ENCODE measurements around the gene RPP40. TPM values are rescaled to one million over a fixed set of nuclear protein-coding genes. Genes with fewer than 3 reads are reported as not detected.

The RPP40 gene
- total and polyA plus RNA-seq, 9 of the 15 experiments (the other 6 are each of a cell fraction or from before 2014, with no cell fraction given) = 22.6 to 114 (median 39.0) TPM

GRCh38 chr6:5036269-5036668 is 32.4 kb upstream of the RPP40 start (continued):
- TF ChIP-seq, protein P1, sequence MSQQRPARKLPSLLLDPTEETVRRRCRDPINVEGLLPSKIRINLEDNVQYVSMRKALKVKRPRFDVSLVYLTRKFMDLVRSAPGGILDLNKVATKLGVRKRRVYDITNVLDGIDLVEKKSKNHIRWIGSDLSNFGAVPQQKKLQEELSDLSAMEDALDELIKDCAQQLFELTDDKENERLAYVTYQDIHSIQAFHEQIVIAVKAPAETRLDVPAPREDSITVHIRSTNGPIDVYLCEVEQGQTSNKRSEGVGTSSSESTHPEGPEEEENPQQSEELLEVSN (IDR thresholded peaks at IDR 0.05; ENCODE audit: borderline replicate concordance in 1 of 2, extremely low read depth in 1 of 2, insufficient read depth in 1 of 2, insufficient read length in 1 of 2, low read depth in 1 of 2, low read length in 1 of 2, poor library complexity in 1 of 2, severe bottlenecking in 1 of 2) = peak in 1 of 2 experiments; percentile 56

DNA sequence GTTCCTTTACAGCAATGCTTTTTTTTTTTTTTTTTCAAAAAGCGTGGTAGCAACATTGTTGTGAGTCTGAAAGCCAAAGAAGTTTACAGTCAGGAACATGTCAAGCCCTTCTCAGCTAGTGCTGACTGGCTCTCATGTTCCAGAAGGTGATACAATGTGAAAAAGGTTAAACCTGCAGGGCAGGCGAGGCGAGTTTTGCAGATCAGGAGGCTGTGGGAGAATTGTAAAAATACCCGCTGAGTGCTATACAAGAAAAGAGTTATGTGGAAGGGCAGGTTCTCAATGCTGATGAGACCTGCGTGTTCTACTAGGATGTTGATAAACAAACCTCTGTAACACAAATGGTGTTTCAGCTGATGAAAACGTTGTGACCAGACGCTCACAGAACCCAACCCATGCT is 30.9 kb upstream of the RPP40 start:
- H3K4me2 ChIP-seq (ENCODE audit: insufficient read depth, low read length) = no peak overlapping the region
- ATAC-seq = no peak
- TF ChIP-seq CTCFL (IDR thresholded peaks at IDR 0.05; ENCODE audit: borderline replicate concordance, insufficient read depth, low read depth, low read length, poor library complexity, severe bottlenecking) (no peak), YBX1 (IDR thresholded peaks at IDR 0.05) (no peak), MTA3 (IDR thresholded peaks at IDR 0.05; ENCODE audit: borderline replicate concordance) (no peak), ZNF239 (CRISPR knock-in tag; IDR thresholded peaks at IDR 0.05) (no peak), ETS2 (tag; IDR thresholded peaks at IDR 0.05; ENCODE audit: borderline replicate concordance, poor library complexity, severe bottlenecking) (no peak), CBX1 (IDR thresholded peaks at IDR 0.05; ENCODE audit: low read depth) (no peak), RFX5 (IDR thresholded peaks at IDR 0.05; ENCODE audit: low read depth, low read length) (no peak), ZNF583 (CRISPR knock-in tag; IDR thresholded peaks at IDR 0.05) (no peak)
- TF ChIP-seq, protein P2, sequence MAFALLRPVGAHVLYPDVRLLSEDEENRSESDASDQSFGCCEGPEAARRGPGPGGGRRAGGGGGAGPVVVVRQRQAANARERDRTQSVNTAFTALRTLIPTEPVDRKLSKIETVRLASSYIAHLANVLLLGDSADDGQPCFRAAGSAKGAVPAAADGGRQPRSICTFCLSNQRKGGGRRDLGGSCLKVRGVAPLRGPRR (CRISPR knock-in tag; IDR thresholded peaks at IDR 0.05) = no peak
- TF ChIP-seq, protein P3, sequence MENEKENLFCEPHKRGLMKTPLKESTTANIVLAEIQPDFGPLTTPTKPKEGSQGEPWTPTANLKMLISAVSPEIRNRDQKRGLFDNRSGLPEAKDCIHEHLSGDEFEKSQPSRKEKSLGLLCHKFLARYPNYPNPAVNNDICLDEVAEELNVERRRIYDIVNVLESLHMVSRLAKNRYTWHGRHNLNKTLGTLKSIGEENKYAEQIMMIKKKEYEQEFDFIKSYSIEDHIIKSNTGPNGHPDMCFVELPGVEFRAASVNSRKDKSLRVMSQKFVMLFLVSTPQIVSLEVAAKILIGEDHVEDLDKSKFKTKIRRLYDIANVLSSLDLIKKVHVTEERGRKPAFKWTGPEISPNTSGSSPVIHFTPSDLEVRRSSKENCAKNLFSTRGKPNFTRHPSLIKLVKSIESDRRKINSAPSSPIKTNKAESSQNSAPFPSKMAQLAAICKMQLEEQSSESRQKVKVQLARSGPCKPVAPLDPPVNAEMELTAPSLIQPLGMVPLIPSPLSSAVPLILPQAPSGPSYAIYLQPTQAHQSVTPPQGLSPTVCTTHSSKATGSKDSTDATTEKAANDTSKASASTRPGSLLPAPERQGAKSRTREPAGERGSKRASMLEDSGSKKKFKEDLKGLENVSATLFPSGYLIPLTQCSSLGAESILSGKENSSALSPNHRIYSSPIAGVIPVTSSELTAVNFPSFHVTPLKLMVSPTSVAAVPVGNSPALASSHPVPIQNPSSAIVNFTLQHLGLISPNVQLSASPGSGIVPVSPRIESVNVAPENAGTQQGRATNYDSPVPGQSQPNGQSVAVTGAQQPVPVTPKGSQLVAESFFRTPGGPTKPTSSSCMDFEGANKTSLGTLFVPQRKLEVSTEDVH (IDR thresholded peaks at IDR 0.05; ENCODE audit: low read depth, partially characterized antibody) = no peak
- TF ChIP-seq, protein P4, sequence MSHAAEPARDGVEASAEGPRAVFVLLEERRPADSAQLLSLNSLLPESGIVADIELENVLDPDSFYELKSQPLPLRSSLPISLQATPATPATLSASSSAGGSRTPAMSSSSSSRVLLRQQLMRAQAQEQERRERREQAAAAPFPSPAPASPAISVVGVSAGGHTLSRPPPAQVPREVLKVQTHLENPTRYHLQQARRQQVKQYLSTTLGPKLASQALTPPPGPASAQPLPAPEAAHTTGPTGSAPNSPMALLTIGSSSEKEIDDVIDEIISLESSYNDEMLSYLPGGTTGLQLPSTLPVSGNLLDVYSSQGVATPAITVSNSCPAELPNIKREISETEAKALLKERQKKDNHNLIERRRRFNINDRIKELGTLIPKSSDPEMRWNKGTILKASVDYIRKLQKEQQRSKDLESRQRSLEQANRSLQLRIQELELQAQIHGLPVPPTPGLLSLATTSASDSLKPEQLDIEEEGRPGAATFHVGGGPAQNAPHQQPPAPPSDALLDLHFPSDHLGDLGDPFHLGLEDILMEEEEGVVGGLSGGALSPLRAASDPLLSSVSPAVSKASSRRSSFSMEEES (CRISPR knock-in tag; IDR thresholded peaks at IDR 0.05) = no peak

More for the DNA sequence above, 30.9 kb upstream of the RPP40 start:
- Histone ChIP-seq H3K9me3 (replicated peaks; ENCODE audit: control insufficient read depth, insufficient read depth, low read depth, low read length) (peaks cover 3% of the 10 kb centered on the region; the same call in 1 of the 2 replicates), H3K27me3 (ENCODE audit: control insufficient read depth in 2 of 2, insufficient read depth in 2 of 2, low read length in 2 of 2) (0 out of 5 replicates have a peak, but pooled peaks cover 0 to 2% of the 10 kb centered on the region in 2 experiments), H3K4me1 (replicated peaks in 1 of 2; ENCODE audit: control insufficient read depth in 2 of 2, insufficient read depth in 2 of 2, low read length in 2 of 2) (peaks cover 3 to 4% of the 10 kb centered on the region in 2 experiments; a peak in 4 of 5 replicates), H2AFZ (ENCODE audit: low read depth, low read length) (0 out of 2 replicates have a peak overlapping the region, but pooled peaks have one; percentile 13), H3K9me1 (ENCODE audit: control insufficient read depth, insufficient read depth, low read length) (no peaks in the 10 kb centered on the region), H3K9ac (ENCODE audit: insufficient read depth in 1 of 2, low read depth in 2 of 2, low read length in 2 of 2) (no peak overlapping the region), H3K36me3 (ENCODE audit: control insufficient read depth, insufficient read depth, low read length) (no peaks in the 10 kb centered on the region), H3K79me2 (ENCODE audit: control insufficient read depth, insufficient read depth, low read length) (no peaks in the 10 kb centered on the region), H3K27ac (ENCODE audit: extremely low read depth, low read depth, low read length) (no peak overlapping the region), H3K4me3 (no peak overlapping the region), H4K20me1 (replicated peaks; ENCODE audit: control insufficient read depth, insufficient read depth, low read length) (no peaks in the 10 kb centered on the region)
- no TSS peak for BruUV-seq (replicated peaks)
- no peak for DNase-seq (ENCODE audit: extremely low read depth in 1 of 4, low spot score in 3 of 4)
- FAIRE-seq = no peak
- in situ Hi-C loops (cut with MboI) = no loop called here
- intact Hi-C loops (cut with micrococcal nuclease) = loop anchor here (5.0 to 10.0 kb wide), 3 partner anchors 77 to 180 kb away; no protein-coding TSS in a partner anchor
- WGBS (ENCODE audit: insufficient coverage, low coverage, missing lambda C conversion rate) = 13% methylated on average over 6 of the region's 7 CpGs
- POLR2A ChIA-PET = no interaction called here
- CTCF ChIA-PET (ENCODE audit: low intra/inter-chr PET ratio) = no interaction called here

Data from K562 (cell line).